DMS114 treated with DMSO at 0.1 percent for 48 hours (cell line): Measurements from ENCODE around the gene ZNF205.

Experiments used
- DNase-seq: peaks from one replicate; lab custom pipeline; 2025; ENCODE audit not compliant: unreplicated experiment; lab: John Stamatoyannopoulos, UW

The ZNF205 gene

DNA sequence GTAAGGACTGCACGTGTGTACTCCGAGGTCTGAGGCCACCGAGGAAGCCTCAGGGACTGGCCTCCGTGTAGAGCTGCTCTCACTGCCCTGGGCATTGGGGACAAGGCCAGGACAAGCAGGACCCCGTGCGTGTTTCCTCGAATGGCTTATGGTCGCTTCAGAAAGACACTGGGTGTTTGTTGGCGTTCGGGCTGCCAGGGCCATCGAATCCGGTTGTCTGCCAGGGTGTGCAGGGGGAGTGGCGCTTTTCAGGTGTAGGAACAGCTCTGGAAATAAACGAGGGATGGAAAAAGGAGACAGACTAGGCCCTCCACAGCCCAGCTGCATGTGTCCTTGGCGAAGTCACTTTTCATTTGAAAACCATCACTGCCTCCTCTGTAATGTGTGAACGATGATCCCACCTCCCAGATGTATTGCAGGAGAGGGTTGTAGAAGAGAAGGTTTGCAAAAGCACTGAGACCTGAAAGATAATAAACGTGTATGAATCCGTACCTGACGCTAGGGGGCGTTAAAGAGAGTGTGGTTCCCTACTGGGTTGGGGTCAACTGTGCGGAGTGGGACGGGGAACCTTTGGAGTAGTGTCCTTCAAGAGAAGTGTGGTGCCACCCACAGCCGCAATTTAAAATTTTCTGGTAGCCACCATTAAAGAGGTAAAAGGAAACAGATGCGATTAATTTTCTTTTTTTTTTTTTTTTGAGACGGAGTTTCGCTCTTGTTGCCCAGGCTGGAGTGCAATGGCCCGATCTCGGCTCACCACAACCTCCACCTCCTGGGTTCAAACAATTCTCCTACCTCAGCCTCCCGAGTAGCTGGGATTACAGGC, 11.2 kb upstream of the ZNF205 start:
- DNase-seq, result peak; percentile 29

DNA sequence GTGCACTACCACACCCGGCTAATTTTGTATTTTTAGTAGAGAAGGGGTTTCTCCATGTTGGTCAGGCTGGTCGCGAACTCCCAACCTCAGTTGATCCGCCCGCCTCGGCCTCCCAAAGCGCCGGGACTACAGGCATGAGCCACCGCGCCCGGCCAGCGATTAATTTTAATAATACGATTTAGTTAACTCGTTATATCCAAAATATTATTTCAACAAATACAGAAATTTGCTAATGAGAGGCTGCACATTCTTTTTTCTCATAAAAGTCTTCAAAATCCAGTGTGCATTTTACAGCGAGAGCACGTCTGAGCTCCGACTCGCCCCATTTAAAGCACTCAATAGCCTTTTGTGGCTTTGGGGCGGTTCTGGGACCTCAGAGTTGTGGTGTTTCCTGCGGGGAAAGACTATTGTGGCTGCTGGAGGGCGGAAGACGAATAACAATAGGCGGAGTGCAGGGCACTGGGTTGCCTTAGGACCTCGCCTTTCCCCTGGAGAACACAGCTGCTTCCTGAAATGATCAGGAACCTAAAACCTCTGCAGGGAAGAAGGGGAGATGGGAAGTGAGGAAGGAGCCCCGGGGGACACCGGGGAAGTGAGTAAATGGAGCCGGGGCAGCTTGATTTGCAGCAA, 10.4 kb upstream of the ZNF205 start:
- no peak for DNase-seq

DNA sequence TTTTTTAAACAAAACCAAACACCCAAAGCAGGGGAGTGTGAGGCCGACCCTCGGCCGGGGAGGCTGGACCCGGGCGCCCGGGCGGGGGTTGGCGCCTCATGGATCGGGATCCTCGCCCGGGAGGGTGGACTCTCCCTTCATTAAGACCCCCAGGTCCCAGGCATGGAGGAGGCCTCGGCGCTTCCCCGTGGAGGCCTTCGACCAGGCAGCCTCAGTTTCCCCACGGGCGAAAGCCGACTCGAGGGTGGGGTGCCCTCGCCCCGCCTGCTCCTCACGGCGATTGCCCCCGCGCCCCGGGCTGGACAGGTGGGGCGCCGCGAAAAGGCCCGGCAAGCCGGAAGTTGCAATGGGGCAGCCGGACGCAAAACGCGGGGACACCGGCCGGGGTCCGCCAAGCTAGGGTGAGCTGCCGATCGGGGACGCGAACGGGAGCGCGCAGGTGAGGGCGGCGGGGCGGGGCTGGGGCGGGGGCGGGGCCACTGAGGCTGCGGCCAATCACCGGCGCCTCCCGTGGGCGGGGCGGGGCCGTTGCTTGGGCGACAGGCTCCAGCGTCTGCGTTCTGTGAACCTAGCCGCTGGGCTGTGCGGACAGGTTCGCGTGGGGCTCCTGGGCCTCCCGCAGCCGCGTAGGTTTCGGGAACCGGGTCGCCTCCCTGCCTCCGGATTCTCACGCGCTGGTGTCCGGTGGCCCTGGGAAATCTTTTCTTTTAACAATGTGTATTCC, 6.0 kb upstream of the ZNF205 start:
- DNase-seq, result peak; percentile 77

DNA sequence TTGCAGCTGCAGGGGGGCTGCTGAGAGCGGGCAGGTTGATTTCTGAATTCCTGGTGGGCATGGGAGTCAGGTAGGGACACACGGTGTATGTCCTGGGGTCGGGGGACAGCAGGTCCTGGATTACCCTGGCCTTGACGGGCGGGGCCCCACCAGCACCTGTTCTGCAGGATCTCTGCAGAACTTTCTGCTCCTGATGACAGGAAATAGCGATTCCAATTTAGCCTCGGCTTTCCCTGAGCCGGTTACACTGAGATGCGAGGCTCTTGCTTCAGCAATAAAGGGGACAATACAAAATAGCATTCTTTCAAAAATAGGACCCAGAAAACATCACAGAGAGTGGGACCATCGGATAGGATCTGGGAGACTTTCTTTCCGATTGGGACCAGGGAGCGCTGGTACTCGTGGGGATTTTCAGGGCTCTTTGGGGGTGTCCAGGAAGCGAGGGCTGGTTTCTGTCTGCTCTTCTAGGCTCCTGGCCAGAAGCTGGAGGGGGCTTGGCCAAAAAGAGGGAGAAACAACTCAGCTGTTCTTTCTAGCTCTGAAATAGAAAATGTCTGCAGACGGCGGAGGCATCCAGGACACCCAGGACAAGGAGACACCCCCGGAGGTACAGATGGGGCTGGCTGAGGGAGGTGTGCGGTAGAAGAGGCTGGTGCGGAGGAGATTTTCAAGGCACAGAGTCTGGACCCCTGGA, 642 bp downstream of the ZNF205 start:
- no peak for DNase-seq

DNA sequence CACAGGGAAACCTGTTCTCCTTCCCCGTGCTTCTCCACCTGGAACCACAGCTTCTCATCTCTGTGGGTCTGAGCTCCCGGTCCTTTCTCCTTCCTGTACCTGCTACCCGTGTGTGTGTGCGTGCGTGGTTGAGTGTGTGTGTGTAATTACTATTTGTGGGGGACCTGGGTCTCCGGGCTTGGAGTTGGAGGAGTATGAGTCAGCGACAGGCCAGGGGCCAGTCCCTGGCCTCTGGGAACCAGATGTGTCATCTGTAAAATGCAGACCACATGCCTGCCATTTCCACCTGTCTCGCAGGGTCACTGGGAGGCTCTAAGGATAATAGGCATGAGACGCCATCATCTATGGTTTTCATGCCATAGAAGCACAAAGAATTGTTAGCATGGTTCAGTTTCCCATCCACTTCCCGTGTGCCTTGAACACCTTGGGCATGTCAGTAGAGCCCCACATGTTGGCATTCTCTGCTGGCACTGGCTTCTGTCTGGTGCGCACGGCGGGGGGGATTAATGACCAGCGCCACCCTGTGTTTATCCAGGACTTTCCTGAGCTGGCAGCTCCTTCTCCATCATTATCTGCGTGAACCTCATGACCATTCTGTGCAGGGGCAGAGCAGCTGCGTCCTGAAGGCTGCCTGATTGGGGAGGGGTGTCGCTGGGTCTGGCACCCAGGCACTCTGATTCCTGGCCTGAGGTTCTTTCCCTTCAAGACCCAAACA, 1.5 kb downstream of the ZNF205 start:
- DNase-seq, result no peak

DNA sequence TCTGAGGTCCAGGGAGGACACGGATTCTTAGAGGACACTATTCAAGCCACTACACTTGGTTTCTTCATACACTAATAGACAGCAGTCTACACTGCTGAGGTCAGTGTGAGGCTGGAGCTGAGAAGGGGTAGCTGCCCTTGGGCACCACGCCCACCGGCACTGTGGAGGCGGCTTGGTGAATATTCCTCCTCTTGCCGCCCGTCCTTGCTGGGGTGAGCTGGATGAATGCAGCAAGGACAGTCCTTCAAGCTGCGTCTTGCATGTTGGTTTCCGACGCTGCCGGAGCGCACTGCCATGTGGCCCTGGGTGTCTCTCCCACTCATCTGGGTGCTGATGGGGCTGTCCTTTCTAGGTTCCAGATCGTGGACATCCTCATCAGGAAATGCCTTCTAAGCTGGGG, 2.6 kb downstream of the ZNF205 start:
- DNase-seq, result no peak

DNA sequence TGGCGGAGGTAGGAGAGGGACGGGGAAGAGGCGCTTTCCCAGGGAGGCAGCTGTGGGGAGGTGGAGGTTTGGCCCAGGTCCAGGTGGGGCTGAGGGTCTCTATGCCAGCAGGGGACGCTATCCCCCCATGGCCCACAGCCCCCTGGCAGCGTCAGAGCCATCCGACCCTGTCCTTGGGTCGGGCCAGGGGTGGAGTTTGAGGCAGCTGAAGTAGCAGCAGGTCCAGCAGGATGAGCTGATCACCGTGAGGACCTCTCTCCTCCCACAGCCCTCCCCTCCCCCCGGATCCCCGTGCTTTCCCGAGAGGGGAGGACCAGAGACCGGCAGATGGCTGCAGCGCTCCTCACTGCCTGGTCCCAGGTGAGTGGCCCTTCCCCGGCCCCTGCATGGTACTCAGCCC, 3.2 kb downstream of the ZNF205 start:
- no peak for DNase-seq

DNA sequence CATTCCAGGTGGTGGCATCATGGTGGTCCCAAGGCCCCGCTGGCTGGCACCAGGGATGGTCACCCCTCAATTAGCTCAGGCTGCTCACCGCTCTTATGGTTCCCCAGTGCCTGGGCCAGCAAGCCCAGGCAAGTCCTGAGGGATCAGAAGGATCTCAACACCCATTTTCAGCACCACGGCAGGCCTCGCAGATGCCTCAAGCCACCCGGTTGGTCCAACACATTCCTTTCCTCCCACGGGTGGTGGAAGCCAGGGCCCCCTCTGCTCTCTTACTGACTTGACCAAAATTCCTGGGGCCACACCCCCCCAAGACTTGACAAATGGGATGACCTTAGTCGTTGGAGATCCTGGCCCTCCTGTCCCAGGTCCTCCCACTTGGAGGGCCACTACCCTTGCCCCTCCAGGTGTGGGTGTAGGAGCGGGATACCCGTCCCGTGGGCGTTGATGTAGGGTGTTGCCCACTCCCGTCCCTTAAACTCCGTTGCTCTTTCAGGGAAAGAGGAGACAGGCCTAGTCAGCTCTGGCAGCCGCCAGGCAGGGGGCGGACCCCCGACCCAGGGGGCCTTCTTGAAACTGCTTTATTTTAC, 5.9 kb downstream of the ZNF205 start:
- DNase-seq, result no peak

DNA sequence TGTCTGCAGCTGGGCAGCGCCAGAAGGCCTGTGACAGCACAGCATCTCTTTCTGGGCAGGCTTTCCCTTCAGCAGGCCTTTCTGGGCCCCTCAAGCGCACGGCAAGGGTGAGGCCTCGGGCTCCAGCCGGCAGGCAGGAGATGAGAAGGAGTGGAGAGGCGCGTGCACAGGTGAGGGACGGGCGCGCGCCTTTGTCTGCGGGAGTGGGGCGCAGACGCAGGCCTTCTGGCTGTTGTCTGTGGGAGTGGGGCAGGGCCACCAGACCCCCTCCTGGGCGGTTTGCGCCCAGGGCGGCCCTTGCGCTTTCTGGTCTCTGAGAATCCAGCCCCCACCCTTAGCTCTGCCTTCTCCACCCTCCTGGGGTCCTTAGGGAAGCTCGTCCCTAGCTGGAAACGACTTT, 6.5 kb downstream of the ZNF205 start:
- DNase-seq, result no peak

DNA sequence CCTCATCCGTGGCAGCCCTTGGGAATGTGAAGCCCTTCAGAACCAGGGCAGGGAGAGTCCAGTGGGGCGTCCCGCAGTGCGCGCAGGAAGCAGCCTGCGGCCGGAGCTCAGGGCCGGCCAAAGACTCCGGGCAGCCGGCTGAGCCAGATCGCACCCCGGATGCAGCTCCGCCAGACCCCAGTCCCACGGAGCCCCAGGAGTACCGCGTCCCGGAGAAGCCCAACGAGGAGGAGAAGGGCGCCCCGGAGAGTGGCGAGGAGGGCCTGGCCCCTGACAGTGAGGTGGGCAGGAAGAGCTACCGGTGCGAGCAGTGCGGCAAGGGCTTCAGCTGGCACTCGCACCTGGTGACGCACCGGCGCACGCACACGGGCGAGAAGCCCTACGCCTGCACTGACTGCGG, 6.9 kb downstream of the ZNF205 start:
- DNase-seq, result no peak

DNA sequence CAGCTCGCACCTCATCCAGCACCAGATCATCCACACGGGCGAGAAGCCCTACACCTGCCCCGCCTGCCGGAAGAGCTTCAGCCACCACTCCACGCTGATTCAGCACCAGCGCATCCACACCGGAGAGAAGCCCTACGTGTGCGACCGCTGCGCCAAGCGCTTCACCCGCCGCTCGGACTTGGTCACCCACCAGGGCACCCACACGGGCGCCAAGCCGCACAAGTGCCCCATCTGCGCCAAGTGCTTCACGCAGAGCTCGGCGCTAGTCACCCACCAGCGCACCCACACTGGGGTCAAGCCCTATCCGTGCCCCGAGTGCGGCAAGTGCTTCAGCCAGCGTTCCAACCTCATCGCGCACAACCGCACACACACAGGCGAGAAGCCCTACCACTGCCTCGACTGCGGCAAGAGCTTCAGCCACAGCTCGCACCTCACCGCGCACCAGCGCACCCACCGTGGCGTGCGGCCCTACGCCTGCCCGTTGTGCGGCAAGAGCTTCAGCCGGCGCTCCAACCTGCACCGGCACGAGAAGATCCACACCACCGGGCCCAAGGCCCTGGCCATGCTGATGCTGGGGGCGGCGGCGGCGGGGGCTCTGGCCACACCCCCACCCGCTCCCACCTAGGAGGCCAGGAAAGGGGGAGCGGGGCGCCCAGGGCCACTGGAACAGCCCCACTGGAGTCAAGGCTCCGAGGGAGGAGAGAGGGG, 7.5 kb downstream of the ZNF205 start:
- DNase-seq, result no peak

DNA sequence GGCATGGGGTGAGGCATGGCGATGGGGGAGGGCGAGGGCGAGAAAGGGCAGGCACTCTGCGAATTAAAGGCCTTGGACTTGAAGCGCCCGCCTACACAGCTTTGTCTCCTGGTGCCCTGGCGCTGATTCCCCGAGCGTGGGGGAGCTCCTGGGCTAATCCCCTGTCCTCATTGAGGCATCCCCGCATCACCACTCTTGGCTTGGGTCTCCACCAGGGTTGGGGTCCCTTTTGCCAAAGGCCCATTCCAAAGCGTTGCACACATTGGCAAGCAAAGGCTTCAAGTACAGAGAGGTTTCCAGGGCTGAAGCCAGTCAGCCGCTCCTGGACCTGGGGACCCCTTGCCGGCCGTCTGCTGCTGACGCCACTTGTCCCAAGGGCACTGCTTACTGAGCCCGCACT, 8.0 kb downstream of the ZNF205 start:
- DNase-seq, result no peak

DNA sequence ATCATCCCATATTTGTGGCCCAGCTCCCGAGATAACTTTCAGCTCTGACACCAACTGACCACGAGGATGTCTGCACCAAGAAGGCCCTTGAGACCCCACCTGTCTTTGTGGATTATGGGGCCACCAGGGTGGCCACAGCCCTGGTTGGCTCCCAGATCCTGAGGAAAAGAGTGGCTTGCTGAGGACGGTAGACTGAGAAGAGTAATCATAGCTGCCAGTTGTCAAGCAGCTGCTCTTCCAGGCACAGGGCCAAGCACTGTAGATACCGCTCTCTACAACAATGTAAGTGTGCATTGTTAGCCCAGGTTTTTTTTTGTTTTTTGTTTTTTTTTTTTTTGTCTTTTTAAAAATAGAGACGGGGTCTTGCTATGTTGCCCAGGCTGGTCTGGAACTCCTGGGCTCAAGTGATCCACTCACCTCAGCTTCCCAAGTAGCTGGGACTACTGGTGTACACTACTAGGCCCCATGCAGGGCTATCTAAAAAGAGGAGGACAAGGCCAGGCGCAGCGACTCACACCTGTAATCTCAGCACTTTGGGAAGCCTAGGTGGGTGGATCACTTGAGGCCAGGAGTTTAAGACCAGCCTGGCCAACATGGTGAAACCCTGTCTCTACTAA, 9.6 kb downstream of the ZNF205 start:
- no peak for DNase-seq

DNA sequence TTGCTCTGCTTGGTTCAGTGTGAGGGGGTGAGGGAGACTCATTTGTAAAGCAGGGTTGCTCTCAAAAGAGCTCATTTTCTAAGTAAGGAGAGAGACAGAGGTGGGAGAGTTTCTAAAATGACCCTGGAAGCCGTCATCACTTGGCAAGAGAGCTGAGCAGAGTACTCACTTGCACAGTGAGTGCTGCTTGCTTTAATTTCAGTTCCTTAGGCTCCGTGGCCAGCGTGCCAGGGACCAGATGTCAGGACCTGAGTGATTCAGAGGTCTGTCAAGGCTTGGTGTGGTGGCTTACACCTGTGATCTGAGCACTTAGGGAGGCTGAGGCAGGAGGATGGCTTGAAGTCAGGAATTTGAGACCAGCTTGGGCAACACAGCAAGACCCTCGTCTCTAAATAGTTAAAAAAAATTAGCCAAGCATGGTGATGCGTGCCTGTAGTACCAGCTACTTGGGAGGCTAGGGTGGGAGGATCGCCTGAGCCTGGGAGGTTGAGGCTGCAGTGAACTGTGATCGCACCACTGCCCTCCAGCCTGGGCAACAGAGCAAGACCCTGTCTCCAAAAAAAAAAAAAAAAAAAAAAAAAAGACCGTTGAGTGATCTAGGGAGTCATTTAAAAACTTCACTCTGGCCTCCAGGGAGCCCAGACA, 10.7 kb downstream of the ZNF205 start:
- no peak for DNase-seq

DNA sequence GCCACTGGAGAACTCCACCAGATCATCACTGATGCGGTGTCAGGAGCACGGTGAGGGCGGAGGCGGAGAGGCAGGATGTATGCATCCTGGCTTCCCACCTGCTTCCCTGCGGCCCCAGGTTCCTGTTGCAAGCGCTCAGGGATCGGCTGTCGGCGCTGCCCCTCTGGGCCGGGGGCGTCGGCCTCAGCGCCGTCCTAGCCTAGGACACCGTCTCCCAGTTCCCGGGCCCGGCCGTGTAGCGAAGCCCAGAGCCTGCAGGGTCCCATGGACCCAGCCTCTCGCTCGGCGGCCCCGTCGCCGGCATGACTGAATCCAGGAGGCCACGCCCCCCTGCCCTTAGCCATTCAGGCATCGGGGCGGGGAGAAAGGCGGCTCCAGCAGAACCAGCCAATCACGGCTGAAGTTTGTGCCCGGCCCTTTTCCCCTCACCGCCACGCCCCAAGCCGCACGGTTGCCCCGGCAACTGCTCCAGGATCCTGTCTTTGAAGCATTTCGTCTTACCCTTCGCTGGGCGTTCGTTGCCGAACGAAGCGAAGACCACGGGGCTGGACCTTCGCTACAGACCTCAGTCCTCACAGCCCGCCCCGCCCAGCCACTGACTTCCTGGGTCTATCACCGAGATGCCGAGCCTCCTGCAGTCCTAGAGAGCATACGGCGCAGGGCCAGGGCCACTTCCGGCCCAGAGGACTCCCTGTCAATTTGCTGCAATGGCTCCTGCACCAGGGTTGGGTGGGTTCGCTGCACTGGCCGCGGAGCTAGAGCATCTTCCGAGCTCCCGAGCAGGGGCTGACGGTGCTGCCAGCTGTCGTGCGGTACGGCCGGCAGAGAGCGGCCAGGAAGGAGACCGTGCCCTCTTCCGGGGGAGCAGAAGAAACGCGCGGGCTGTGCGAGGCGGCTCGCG, 11.8 kb downstream of the ZNF205 start:
- DNase-seq, result peak; percentile 89

DNA sequence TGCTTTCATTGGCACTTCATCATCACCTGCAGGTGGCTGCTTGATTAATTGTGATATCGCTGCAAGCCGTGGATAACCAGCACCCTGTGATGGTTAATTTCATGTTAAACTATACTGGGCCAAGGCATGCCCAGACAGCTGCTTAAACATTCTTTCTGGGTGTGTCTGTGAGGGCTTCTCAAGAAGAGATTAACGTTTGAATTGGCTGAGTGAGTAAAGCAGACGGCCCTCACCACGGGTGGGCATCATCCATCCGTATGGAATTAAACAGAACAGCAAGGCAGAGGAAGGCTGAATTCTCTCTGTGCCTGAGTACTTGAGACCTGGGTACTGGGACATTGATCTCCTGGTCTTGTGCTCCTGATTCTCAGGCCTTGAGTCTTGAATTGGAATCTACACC, 15.4 kb downstream of the ZNF205 start:
- DNase-seq, result no peak

DNA sequence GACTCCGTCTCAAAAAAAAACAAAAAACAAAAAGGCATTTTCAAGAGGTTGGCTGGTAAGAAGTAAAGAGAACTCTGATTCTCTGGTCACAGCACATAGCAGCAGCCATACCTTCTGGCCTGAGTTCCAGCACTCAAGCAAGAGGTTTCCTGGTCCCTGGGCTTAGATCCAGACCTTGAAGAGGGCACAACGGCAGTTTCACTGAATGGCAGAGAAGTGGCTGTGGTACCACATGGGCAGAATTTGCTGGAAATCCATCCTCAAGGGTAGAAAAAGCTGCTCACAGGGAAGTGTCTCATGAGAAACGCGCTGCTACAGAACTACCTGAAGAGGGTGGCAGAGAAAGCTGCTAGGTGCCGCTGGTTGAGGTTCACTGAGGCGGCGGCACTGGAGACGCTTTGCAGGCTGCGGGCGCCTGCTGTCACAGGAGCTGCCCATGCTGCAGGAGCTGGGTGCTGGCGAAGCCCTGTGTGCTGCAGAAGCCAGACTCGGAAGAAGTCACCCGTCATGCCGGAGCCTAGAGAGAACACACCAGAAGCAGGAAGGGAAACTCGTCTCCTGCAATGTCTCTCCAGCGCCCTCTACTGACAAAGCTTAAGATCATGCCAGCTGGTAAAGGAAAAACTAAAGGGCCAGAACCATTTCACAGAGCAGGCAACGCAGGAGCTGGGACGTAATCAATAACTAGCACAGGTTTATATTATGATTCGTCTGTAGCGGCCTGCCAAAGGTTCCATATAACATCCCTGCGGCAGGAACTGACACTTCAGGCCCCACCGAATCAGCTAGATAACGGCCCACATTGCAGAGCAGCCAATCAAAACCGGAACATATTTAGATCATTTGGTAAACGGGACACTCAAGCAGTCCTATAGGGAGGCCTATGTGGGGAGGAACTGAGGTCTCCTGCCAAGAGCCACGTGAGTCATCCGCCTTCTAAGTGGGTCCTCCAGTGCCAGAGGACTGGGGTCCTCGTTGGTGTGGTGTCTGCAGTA, 17.0 kb downstream of the ZNF205 start:
- peak; percentile 64 for DNase-seq
